ENCODE results near the gene TANC1. TPM values are rescaled to one million over a fixed set of nuclear protein-coding genes. Genes with fewer than 3 reads are reported as not detected.

TANC1 gene
- total and polyA plus RNA-seq, 2 experiments from 2014 or later, result 2.8 to 9.5 TPM

GRCh38 chr2:159074605-159075004 lies 106.2 kb downstream of the TANC1 start:
- no peaks in the 10 kb centered on the region for H3K9me2 ChIP-seq (ENCODE audit: insufficient read depth)
- TF ChIP-seq EZH2phosphoT487 (IDR thresholded peaks at IDR 0.05; ENCODE audit: unreplicated experiment) (no peak), CTCF (conservative IDR thresholded peaks at IDR 0.05; ENCODE audit: low read depth in 2 of 2) (no peak), JUNB (IDR thresholded peaks at IDR 0.05; ENCODE audit: unreplicated experiment) (no peak), ZNF114 (CRISPR knock-in tag; IDR thresholded peaks at IDR 0.05) (no peak), POLR2AphosphoS5 (IDR thresholded peaks at IDR 0.05; ENCODE audit: low read depth) (no peak), ZNF462 (CRISPR knock-in tag; IDR thresholded peaks at IDR 0.05) (no peak), STAT1 (IDR thresholded peaks at IDR 0.05; ENCODE audit: unreplicated experiment) (no peak), ZNF331 (CRISPR knock-in tag; IDR thresholded peaks at IDR 0.05; ENCODE audit: low read depth) (no peak), REST (IDR thresholded peaks at IDR 0.05; ENCODE audit: unreplicated experiment) (no peak), NANOG (IDR thresholded peaks at IDR 0.05; ENCODE audit: borderline replicate concordance) (no peak)
- H3K4me1 ChIP-seq (ENCODE audit: insufficient read depth), result no peaks in the 10 kb centered on the region
- no peak for ATAC-seq
- H3K27me3 ChIP-seq (ENCODE audit: insufficient read depth), result no peaks in the 10 kb centered on the region
- DNase-seq (ENCODE audit: low spot score), result no peak
- 0 out of 2 replicates have a peak, but pooled peaks cover 5% of the 10 kb centered on the region for H4K20me1 ChIP-seq (replicated peaks; ENCODE audit: insufficient read depth)
- no peaks in the 10 kb centered on the region for H3F3A ChIP-seq (replicated peaks; ENCODE audit: low read depth)
- Mint-ChIP-seq H3K9me3 (no peaks in the 10 kb centered on the region), H3K27me3 (ENCODE audit: insufficient read depth, low read depth, poor library complexity) (no peaks in the 10 kb centered on the region), H3K4me3 (no peak overlapping the region), H3K36me3 (ENCODE audit: low read depth) (no peaks in the 10 kb centered on the region), H3K27ac (no peak overlapping the region), H3K4me1 (peaks cover 3% of the 10 kb centered on the region; the same call in 1 of the 3 replicates)
- H3K4me2 ChIP-seq, result no peak overlapping the region
- H3K27ac ChIP-seq (ENCODE audit: low read depth), result no peak overlapping the region
- no peaks in the 10 kb centered on the region for H3K79me2 ChIP-seq (replicated peaks; ENCODE audit: insufficient read depth)
- no peak overlapping the region for H3K4me3 ChIP-seq
- H2AFZ ChIP-seq, result no peak overlapping the region
- no peaks in the 10 kb centered on the region for H3K36me3 ChIP-seq (ENCODE audit: insufficient read depth)
